ENCODE measurements around the gene LIMA1.

DNA sequence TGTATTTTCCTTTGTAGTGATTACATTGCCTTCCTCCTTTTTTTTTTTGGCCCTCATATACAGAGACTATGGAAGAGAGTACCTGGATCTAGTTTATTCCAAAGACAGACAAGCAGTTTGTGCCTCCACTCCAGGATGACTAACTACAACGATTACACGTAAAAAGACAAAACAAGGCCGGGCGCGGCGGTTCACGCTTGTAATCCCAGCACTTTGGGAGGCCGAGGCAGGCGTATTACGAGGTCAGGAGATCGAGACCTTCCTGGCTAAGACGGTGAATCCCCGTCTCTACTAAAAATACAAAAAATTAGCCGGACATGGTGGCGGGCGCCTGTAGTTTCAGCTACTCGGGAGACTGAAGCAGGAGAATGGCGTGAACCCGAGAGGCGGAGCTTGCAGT, 118.4 kb downstream of the LIMA1 start:
- no peak for TF ChIP-seq CTCF (IDR thresholded peaks at IDR 0.05; ENCODE audit: low read length)
- TF ChIP-seq EZH2 (optimal IDR thresholded peaks at IDR 0.05; ENCODE audit: low read depth, low read length): no peak

All from MM.1S (cell line).